ENCODE data around the gene AIDA.
"Not testable (repeated sequence)": the region's sequence is repeated elsewhere in the genome, so short reads cannot be mapped to it uniquely, and the experiment has no call there.

The AIDA gene

GRCh38 chr1:222713091-222713961, 1.0 kb upstream of the AIDA start:
- peak; percentile 84 for DNase-seq (ENCODE audit: low read depth)

GRCh38 chr1:222711319-222712252, 705 bp downstream of the AIDA start:
- DNase-seq (ENCODE audit: low read depth): peak; percentile 41

GRCh38 chr1:222709700-222710153, 2.6 kb downstream of the AIDA start:
- DNase-seq (ENCODE audit: low read depth): no peak

- no peak for DNase-seq (ENCODE audit: low read depth)
These were observed 5.5 kb downstream of the AIDA start for GRCh38 chr1:222706815-222707214.

GRCh38 chr1:222704260-222704659, 8.0 kb downstream of the AIDA start:
- no peak for DNase-seq (ENCODE audit: low read depth)

GRCh38 chr1:222702210-222702609, 10.1 kb downstream of the AIDA start:
- DNase-seq (ENCODE audit: low read depth): no peak

- no peak for DNase-seq (ENCODE audit: low read depth)
These were observed 14.5 kb downstream of the AIDA start for GRCh38 chr1:222697826-222698225.

- DNase-seq (ENCODE audit: low read depth): no peak
These were observed 15.1 kb downstream of the AIDA start for GRCh38 chr1:222697203-222697602.

GRCh38 chr1:222696741-222697140, 15.6 kb downstream of the AIDA start:
- DNase-seq (ENCODE audit: low read depth): no peak

GRCh38 chr1:222694927-222695326, 17.4 kb downstream of the AIDA start:
- DNase-seq (ENCODE audit: low read depth): no peak

- DNase-seq (ENCODE audit: low read depth): no peak
These were observed 21.3 kb downstream of the AIDA start for GRCh38 chr1:222691016-222691415.

GRCh38 chr1:222680080-222680479, 32.2 kb downstream of the AIDA start:
- no peak for DNase-seq (ENCODE audit: low read depth)

- no peak for DNase-seq (ENCODE audit: low read depth)
These were observed 42.2 kb downstream of the AIDA start for GRCh38 chr1:222670110-222670509.

GRCh38 chr1:222669107-222669506, 43.2 kb downstream of the AIDA start:
- not testable (repeated sequence) for DNase-seq (ENCODE audit: low read depth)

GRCh38 chr1:222668184-222668583, 44.1 kb downstream of the AIDA start:
- DNase-seq (ENCODE audit: low read depth): not testable (repeated sequence)

- no peak for DNase-seq (ENCODE audit: low read depth)
These were observed 46.3 kb downstream of the AIDA start for GRCh38 chr1:222665964-222666363.

GRCh38 chr1:222663431-222663934, 48.8 kb downstream of the AIDA start:
- no peak for DNase-seq (ENCODE audit: low read depth)

- no peak for DNase-seq (ENCODE audit: low read depth)
These were observed 54.4 kb downstream of the AIDA start for GRCh38 chr1:222657899-222658298.

- DNase-seq (ENCODE audit: low read depth): no peak
These were observed 55.7 kb downstream of the AIDA start for GRCh38 chr1:222656391-222657155.

- peak; percentile 61 for DNase-seq (ENCODE audit: low read depth)
These were observed 57.4 kb downstream of the AIDA start for GRCh38 chr1:222654849-222655248.

GRCh38 chr1:222653178-222653827, 59.0 kb downstream of the AIDA start:
- DNase-seq (ENCODE audit: low read depth): no peak

All from stimulated activated CD8-positive, alpha-beta memory T cell treated with anti-CD3 and anti-CD28 coated beads, Interleukin-12 subunit alpha, Interleukin-12 subunit beta, amount 100 ng/mL, for 1 hour (primary cell).